Smooth muscle cell of the brain vasculature (primary cell): Measurements from ENCODE around the gene ZDHHC21.
"Not testable (repeated sequence)": the region's sequence is repeated elsewhere in the genome, so short reads cannot be mapped to it uniquely, and the experiment has no call there.

ENCODE experiments used
- DNase-seq: peaks from one replicate; pipeline ENCODE4 v3.0.0-alpha.2; 2012; ENCODE audit warnings: low read depth, low spot score

Gene ZDHHC21

GRCh38 chr9:14682616-14683015, 10.6 kb downstream of the ZDHHC21 start:
- not testable (repeated sequence) for DNase-seq

GRCh38 chr9:14678776-14679175, 14.5 kb downstream of the ZDHHC21 start:
- no peak for DNase-seq

GRCh38 chr9:14677872-14678271, 15.4 kb downstream of the ZDHHC21 start:
- DNase-seq = no peak

- DNase-seq = no peak
Measured at GRCh38 chr9:14677396-14677795, 15.8 kb downstream of the ZDHHC21 start.

- DNase-seq = no peak
Measured at GRCh38 chr9:14674630-14675029, 18.6 kb downstream of the ZDHHC21 start.

GRCh38 chr9:14671377-14671776, 21.9 kb downstream of the ZDHHC21 start:
- no peak for DNase-seq

- no peak for DNase-seq
Measured at GRCh38 chr9:14670718-14671117, 22.5 kb downstream of the ZDHHC21 start.

- not testable (repeated sequence) for DNase-seq
Measured at GRCh38 chr9:14664022-14664421, 29.2 kb downstream of the ZDHHC21 start.

GRCh38 chr9:14662060-14662453, 31.2 kb downstream of the ZDHHC21 start:
- DNase-seq = no peak

GRCh38 chr9:14661421-14662059, 31.7 kb downstream of the ZDHHC21 start:
- DNase-seq = no peak

- no peak for DNase-seq
Measured at GRCh38 chr9:14660721-14661120, 32.5 kb downstream of the ZDHHC21 start.

- no peak for DNase-seq
Measured at GRCh38 chr9:14654932-14655331, 38.3 kb downstream of the ZDHHC21 start.

- no peak for DNase-seq
Measured at GRCh38 chr9:14653511-14653910, 39.7 kb downstream of the ZDHHC21 start.

- no peak for DNase-seq
Measured at GRCh38 chr9:14652729-14653377, 40.4 kb downstream of the ZDHHC21 start.

GRCh38 chr9:14650596-14650995, 42.6 kb downstream of the ZDHHC21 start:
- no peak for DNase-seq

GRCh38 chr9:14645648-14646047, 47.6 kb downstream of the ZDHHC21 start:
- DNase-seq = no peak

- DNase-seq = no peak
Measured at GRCh38 chr9:14640967-14641366, 52.3 kb downstream of the ZDHHC21 start.

GRCh38 chr9:14640294-14640693, 52.9 kb downstream of the ZDHHC21 start:
- DNase-seq = no peak

- DNase-seq = no peak
Measured at GRCh38 chr9:14633906-14634565, 59.2 kb downstream of the ZDHHC21 start.

GRCh38 chr9:14633148-14633547, 60.1 kb downstream of the ZDHHC21 start:
- no peak for DNase-seq

- no peak for DNase-seq
Measured at GRCh38 chr9:14627513-14627912, 65.7 kb downstream of the ZDHHC21 start.

GRCh38 chr9:14618836-14619420, 74.3 kb downstream of the ZDHHC21 start:
- DNase-seq = no peak
